H1 (cell line): ENCODE measurements around the gene KCND1. TPM values are rescaled to one million over a fixed set of nuclear protein-coding genes. Genes with fewer than 3 reads are reported as not detected.

Experiments used
- CTCF ChIA-PET: fragments of 300-600 bp; sonication (Branson Sonifier 250); formaldehyde crosslinking; loops from one replicate; lab custom pipeline; 2021; ENCODE audit not compliant: partially characterized antibody; lab: Charles Lee
- POLR2A ChIA-PET: fragments of 300-600 bp; sonication (Branson Sonifier 250); formaldehyde crosslinking; loops from one replicate; lab custom pipeline; 2021; ENCODE audit warnings: inconsistent platforms; ENCODE audit not compliant: partially characterized antibody; lab: Charles Lee
- DNase-seq, 2 experiments: peaks; one replicate each; pipeline versions ENCODE4 v3.0.0 to v3.0.0-alpha.2; 2010 to 2022; ENCODE audit warnings: low spot score in 2 of 2, low read depth in 1 of 2, mixed read lengths in 1 of 2
- FAIRE-seq: peaks from 2 replicates; lab custom pipeline; 2011; peaks lifted over from hg19 to GRCh38; lab: Jason Lieb, UNC
- H2AFZ ChIP-seq: 2 replicates; pipeline ENCODE4 v1.8.1; 2012; ENCODE audit warnings: low read length, inconsistent platforms
- H2AK5ac ChIP-seq: 2 replicates; pipeline ENCODE4 v1.6.1; 2013; ENCODE audit warnings: low read depth, low read length
- H2BK120ac ChIP-seq: replicated peaks from 2 replicates; pipeline ENCODE3; 2013; ENCODE audit warnings: low read depth, low read length, inconsistent platforms
- H2BK12ac ChIP-seq: 2 replicates; pipeline ENCODE4 v1.6.1; 2013; ENCODE audit warnings: low read depth, low read length
- H2BK15ac ChIP-seq: 2 replicates; pipeline ENCODE4 v1.6.1; 2013; ENCODE audit warnings: low read length
- H2BK20ac ChIP-seq: 2 replicates; pipeline ENCODE4 v1.6.1; 2013; ENCODE audit warnings: low read length
- H2BK5ac ChIP-seq: 2 replicates; pipeline ENCODE4 v1.6.1; 2013; ENCODE audit warnings: low read depth, low read length
- H3K14ac ChIP-seq: 2 replicates; pipeline ENCODE4 v1.6.1; 2013; ENCODE audit warnings: inconsistent platforms; ENCODE audit not compliant: insufficient read length
- H3K18ac ChIP-seq: 2 replicates; pipeline ENCODE4 v1.6.1; 2013; ENCODE audit warnings: low read length; ENCODE audit errors: extremely low read depth
- H3K23ac ChIP-seq: 2 replicates; pipeline ENCODE4 v1.6.1; 2013; ENCODE audit warnings: inconsistent platforms; ENCODE audit not compliant: insufficient read length
- H3K23me2 ChIP-seq: 2 replicates; pipeline ENCODE4 v1.6.1; 2013; ENCODE audit warnings: low read depth, low read length
- H3K27ac ChIP-seq: 2 replicates; pipeline ENCODE4 v1.6.1; 2011; ENCODE audit warnings: low read depth, low read length, inconsistent platforms
- H3K27me3 ChIP-seq, 4 experiments: replicated peaks in 1 of 4; 1 replicate in 1 of 4; 2 replicates in 3 of 4; pipeline versions ENCODE4 v1.6.1 to v1.8.1; 2011 to 2013; ENCODE audit warnings: low read length in 3 of 4, mild to moderate bottlenecking in 3 of 4, inconsistent platforms in 2 of 4, mixed read lengths in 2 of 4, moderate library complexity in 1 of 4; ENCODE audit not compliant: control insufficient read depth in 3 of 4, insufficient read depth in 3 of 4; ENCODE audit errors: extremely low read depth in 1 of 4
- H3K36me3 ChIP-seq, 4 experiments: 2 replicates each; pipeline versions ENCODE4 v1.6.1 to v1.8.1; 2011 to 2013; ENCODE audit warnings: mild to moderate bottlenecking in 4 of 4, low read length in 3 of 4, moderate library complexity in 2 of 4, control low read depth in 1 of 4, inconsistent platforms in 1 of 4; ENCODE audit not compliant: insufficient read depth in 4 of 4, control insufficient read depth in 2 of 4
- H3K4ac ChIP-seq: replicated peaks from 2 replicates; pipeline ENCODE3; 2013; ENCODE audit warnings: low read length, low read depth, mixed read lengths, inconsistent platforms; ENCODE audit not compliant: insufficient read length
- H3K4me1 ChIP-seq, 4 experiments: replicated peaks in 1 of 4; 1 replicate in 1 of 4; 2 replicates in 3 of 4; pipeline versions ENCODE4 v1.6.1 to v1.8.1; 2011 to 2013; ENCODE audit warnings: low read length in 3 of 4, inconsistent platforms in 2 of 4, mixed read lengths in 1 of 4; ENCODE audit not compliant: insufficient read depth in 4 of 4, control insufficient read depth in 3 of 4
- H3K4me2 ChIP-seq, 2 experiments: 2 replicates each; pipeline versions ENCODE4 v1.6.1 to v1.8.1; 2011 to 2013; ENCODE audit warnings: low read depth in 2 of 2, low read length in 2 of 2, control low read depth in 1 of 2, inconsistent platforms in 1 of 2, mild to moderate bottlenecking in 1 of 2; ENCODE audit not compliant: insufficient read depth in 1 of 2
- H3K4me3 ChIP-seq, 4 experiments: fragments of 200-600, 300-600 bp in 1 of 4; sonication (generic), shearing (Covaris generic), sonication (Bioruptor Twin) in 1 of 4; 2 replicates each; pipeline versions ENCODE4 v1.5.1 to v1.8.1; 2011 to 2016; ENCODE audit warnings: low read length in 4 of 4, low read depth in 3 of 4, control low read depth in 2 of 4, inconsistent platforms in 2 of 4, mild to moderate bottlenecking in 2 of 4, mixed read lengths in 1 of 4, moderate library complexity in 1 of 4; ENCODE audit not compliant: insufficient read depth in 2 of 4; ENCODE audit errors: extremely low read depth in 1 of 4
- H3K56ac ChIP-seq: replicated peaks from 2 replicates; pipeline ENCODE3; 2013; ENCODE audit warnings: low read depth, mild to moderate bottlenecking, mixed read lengths, low read length, inconsistent platforms; ENCODE audit not compliant: insufficient read length
- H3K79me1 ChIP-seq: 2 replicates; pipeline ENCODE4 v1.6.1; 2013; ENCODE audit warnings: low read depth, low read length, control low read depth
- H3K79me2 ChIP-seq, 2 experiments: 2 replicates each; pipeline versions ENCODE4 v1.6.1 to v1.8.1; 2012 to 2013; ENCODE audit warnings: low read length in 2 of 2, mild to moderate bottlenecking in 2 of 2, inconsistent platforms in 1 of 2; ENCODE audit not compliant: insufficient read depth in 2 of 2, control insufficient read depth in 1 of 2
- H3K9ac ChIP-seq, 4 experiments: replicated peaks in 1 of 4; 1 replicate in 1 of 4; 2 replicates in 3 of 4; pipeline versions ENCODE4 v1.6.1 to v1.8.1; 2011 to 2013; ENCODE audit warnings: low read depth in 3 of 4, low read length in 3 of 4, control low read depth in 2 of 4, mild to moderate bottlenecking in 2 of 4, moderate library complexity in 2 of 4, inconsistent platforms in 1 of 4; ENCODE audit errors: extremely low read depth in 1 of 4
- H3K9me3 ChIP-seq, 2 experiments: 2 replicates each; pipeline versions ENCODE4 v1.6.1 to v1.8.1; 2012 to 2013; ENCODE audit warnings: mild to moderate bottlenecking in 2 of 2, moderate library complexity in 2 of 2, control low read depth in 1 of 2, inconsistent platforms in 1 of 2, low read depth in 1 of 2, low read length in 1 of 2, mixed read lengths in 1 of 2; ENCODE audit not compliant: insufficient read depth in 2 of 2
- H4K20me1 ChIP-seq, 2 experiments: replicated peaks in 1 of 2; 2 replicates each; pipeline versions ENCODE3 to v1.8.1; 2011 to 2013; ENCODE audit warnings: inconsistent platforms in 2 of 2, low read length in 2 of 2, mild to moderate bottlenecking in 1 of 2; ENCODE audit not compliant: insufficient read depth in 2 of 2, control insufficient read depth in 1 of 2
- H4K5ac ChIP-seq: 2 replicates; pipeline ENCODE4 v1.6.1; 2013; ENCODE audit warnings: low read length, low read depth, mixed read lengths, inconsistent platforms; ENCODE audit not compliant: insufficient read length
- H4K8ac ChIP-seq: 2 replicates; pipeline ENCODE4 v1.8.0; 2013; ENCODE audit warnings: mild to moderate bottlenecking, moderate library complexity, low read length, inconsistent platforms; ENCODE audit not compliant: insufficient read depth; ENCODE audit errors: extremely low read depth
- H4K91ac ChIP-seq: replicated peaks from 2 replicates; pipeline ENCODE3; 2013; ENCODE audit warnings: low read length, mixed read lengths, inconsistent platforms; ENCODE audit not compliant: insufficient read length
- CEBPB ChIP-seq: IDR thresholded peaks from 2 replicates; pipeline ENCODE4 v1.6.1; 2012; ENCODE audit warnings: low read depth, low read length
- MAFK ChIP-seq: IDR thresholded peaks from 2 replicates; pipeline ENCODE4 v1.6.1; 2012; ENCODE audit warnings: low read depth, mild to moderate bottlenecking, improper control_type of control experiment, low read length
- MAX ChIP-seq: IDR thresholded peaks from 2 replicates; pipeline ENCODE4 v1.6.1; 2012; ENCODE audit warnings: inconsistent platforms
- SP4 ChIP-seq: IDR thresholded peaks from 2 replicates; pipeline ENCODE4 v1.6.1; 2012; ENCODE audit warnings: low read length, inconsistent platforms
- SRF ChIP-seq: IDR thresholded peaks from 2 replicates; pipeline ENCODE4 v1.6.1; 2011; ENCODE audit warnings: mild to moderate bottlenecking, low read depth, low read length, moderate library complexity
- WGBS, 2 experiments: shearing (Covaris generic) in 1 of 2; methylation state at CpG; one replicate each; pipeline versions ENCODE4 v1.1.6 to v1.1.7; 2013 to 2015; ENCODE audit warnings: low lambda C conversion rate in 2 of 2, mixed read lengths in 2 of 2, inconsistent platforms in 1 of 2, low coverage in 1 of 2, missing lambda C conversion rate in 1 of 2; ENCODE audit not compliant: insufficient replicate concordance in 2 of 2, insufficient coverage in 1 of 2, insufficient read length in 1 of 2; ENCODE audit errors: extremely low coverage in 1 of 2, missing lambda C conversion rate in 1 of 2; 5-methylcytosine and 5-hydroxymethylcytosine counted together
- polyA plus RNA-seq, 7 experiments: library from polyadenylated mRNA; depleted of rRNA in 3 of 7; stranded (reverse) in 5 of 7; unstranded in 2 of 7; fragments of >200 nt in 5 of 7; fragments of 200-250 nt in 2 of 7; gene quantifications; 1 replicate in 5 of 7; 2 replicates in 1 of 7; 4 replicates in 1 of 7; pipeline versions ENCODE4 v1.2.1 to v1.2.3, GENCODE V29; 2011 to 2013; ENCODE audit warnings: missing spikeins in 2 of 7, mixed read lengths in 2 of 7
- total RNA-seq: library from RNA; stranded (reverse); fragmentation: NEBNext Ultra II Directional; extraction: Animal tissue kit (Norgen Biotek cat#: 25700); gene quantifications from 2 replicates; pipeline ENCODE4 v1.2.1, GENCODE V29; 2021

Gene KCND1
- total and polyA plus RNA-seq, 2 of the 8 experiments (the other 6 are each of a cell fraction or from before 2014, with no cell fraction given) = 3.1 to 6.8 TPM

DNA sequence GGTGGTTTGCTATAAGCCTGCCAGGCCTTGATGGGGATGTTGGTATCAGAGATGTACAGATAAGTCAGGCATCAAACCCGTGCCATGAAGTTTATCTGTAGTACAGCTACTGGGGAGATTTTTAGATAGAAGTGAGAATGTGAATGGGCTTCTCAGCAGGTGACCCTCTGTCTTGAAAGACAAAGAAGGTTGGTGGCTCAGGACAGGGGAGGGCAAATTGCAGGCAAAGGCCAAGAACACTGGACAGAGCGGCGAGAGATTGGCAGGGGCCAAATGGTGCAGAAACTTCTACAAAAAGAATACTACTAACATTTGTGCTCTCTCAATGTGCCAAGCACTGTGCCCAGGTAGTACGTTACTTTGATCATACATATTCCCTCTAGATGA, 50.9 kb downstream of the KCND1 start:
- H2AK5ac ChIP-seq = 0 out of 2 replicates have a peak overlapping the region, but pooled peaks have one; percentile 93
- H3K79me1 ChIP-seq = no peaks in the 10 kb centered on the region
- no peak overlapping the region; the same call in 1 of the 2 replicates for H4K8ac ChIP-seq
- H2BK120ac ChIP-seq = no peak overlapping the region
- H3K23me2 ChIP-seq = peaks cover 11% of the 10 kb centered on the region
- ChIA-PET CTCF (interaction anchor here (2.2 kb wide), 1 partner anchor 26 kb away, joined by 6 read pairs; no protein-coding TSS in a partner anchor), POLR2A (interaction anchor here (1.2 to 30.9 kb wide), 4 partner anchors 9 to 38 kb away, joined by 3 to 572 read pairs (median 4); partner anchors contain the start of gene SLC35A2)
- WGBS, 2 experiments = 74% methylated on average over 4 of the region's 4 CpGs; no CpG with 5 or more reads in 1 of the 2 experiments
- no peak overlapping the region for H3K4ac ChIP-seq
- no peak for DNase-seq
- H3K14ac ChIP-seq = no peak overlapping the region
- peaks cover 8 to 16% (median 13%) of the 10 kb centered on the region in 4 experiments; a peak in 6 of 7 replicates for H3K4me1 ChIP-seq
- H4K5ac ChIP-seq = no peak overlapping the region
- H3K36me3 ChIP-seq = peaks cover 0 to 36% (median 17%) of the 10 kb centered on the region in 4 experiments; a peak in 7 of 8 replicates
- no peak overlapping the region for H3K56ac ChIP-seq
- H3K27me3 ChIP-seq = no peaks in the 10 kb centered on the region
- H3K9ac ChIP-seq = no peak overlapping the region; a peak in 1 of 7 replicates
- H3K18ac ChIP-seq = peak overlapping the region; percentile 87
- peak overlapping the region in 2 of 4 experiments; percentile 4 to 96; a peak in 2 of 8 replicates for H3K4me3 ChIP-seq
- H3K4me2 ChIP-seq = peak overlapping the region; percentile 79 to 94
- H3K27ac ChIP-seq = peak overlapping the region; percentile 58; the same call in 1 of the 2 replicates
- H3K23ac ChIP-seq = no peak overlapping the region
- H2BK5ac ChIP-seq = peak overlapping the region; percentile 96; the same call in 1 of the 2 replicates
- H2BK15ac ChIP-seq = 0 out of 2 replicates have a peak overlapping the region, but pooled peaks have one; percentile 61
- peak overlapping the region; percentile 84 for H2BK12ac ChIP-seq
- H3K79me2 ChIP-seq = peaks cover 16 to 55% of the 10 kb centered on the region in 2 experiments
- H2AFZ ChIP-seq = no peak overlapping the region
- H3K9me3 ChIP-seq = no peaks in the 10 kb centered on the region
- peak overlapping the region; percentile 90; the same call in 1 of the 2 replicates for H2BK20ac ChIP-seq
- FAIRE-seq = peak; percentile 60
- H4K91ac ChIP-seq = peak overlapping the region; percentile 83
- H4K20me1 ChIP-seq = peaks cover 4 to 13% of the 10 kb centered on the region in 2 experiments
- TF ChIP-seq SRF = no peak
- no peak for TF ChIP-seq MAX
- TF ChIP-seq MAFK = no peak
- TF ChIP-seq CEBPB = no peak
- TF ChIP-seq SP4 = no peak
